SU-DHL-6 (cell line): ENCODE data around the gene BCL2L15.
A peak's percentile ranks its signal among the peaks of the same experiment; 100 is the strongest.

ENCODE experiments used
- H2AFZ ChIP-seq: fragments of 200-600 bp; sonication (generic); 2 replicates; pipeline ENCODE4 v1.6.1; 2014; ENCODE audit warnings: low read depth, mild to moderate bottlenecking, moderate library complexity, mixed read lengths, antibody characterized with exemption, low read length; ENCODE audit not compliant: severe bottlenecking
- H3F3A ChIP-seq: fragments of 200-600 bp; shearing (Covaris generic); 2 replicates; pipeline ENCODE4 v1.6.0; 2016; ENCODE audit warnings: antibody characterized with exemption, mild to moderate bottlenecking; ENCODE audit not compliant: insufficient read depth
- H3K27ac ChIP-seq: fragments of 200-600 bp; sonication (generic); 2 replicates; pipeline ENCODE4 v1.5.1; 2016; ENCODE audit warnings: low read depth, mild to moderate bottlenecking, low read length, moderate library complexity, mixed read lengths
- H3K27me3 ChIP-seq: fragments of 200-600 bp; sonication (generic), shearing (Covaris generic); 2 replicates; pipeline ENCODE4 v1.6.0; 2014; ENCODE audit warnings: mild to moderate bottlenecking, low read length
- H3K36me3 ChIP-seq: fragments of 200-600 bp; sonication (generic); 2 replicates; pipeline ENCODE4 v1.6.1; 2014; ENCODE audit warnings: mild to moderate bottlenecking, low read length, mixed read lengths
- H3K4me2 ChIP-seq: fragments of 300-600, 200-600 bp; shearing (Covaris generic), sonication (generic); 2 replicates; pipeline ENCODE4 v1.6.0; 2014; ENCODE audit warnings: low read length, low read depth, mild to moderate bottlenecking; ENCODE audit not compliant: poor library complexity, severe bottlenecking
- H3K4me3 ChIP-seq: fragments of 200-600 bp; sonication (generic); 2 replicates; pipeline ENCODE4 v1.5.1; 2014; ENCODE audit warnings: antibody characterized with exemption, low read length, mild to moderate bottlenecking, mixed read lengths; ENCODE audit not compliant: insufficient read depth, poor library complexity, severe bottlenecking
- H3K79me2 ChIP-seq: fragments of 200-600 bp; sonication (generic); 2 replicates; pipeline ENCODE4 v1.6.1; 2014; ENCODE audit warnings: mild to moderate bottlenecking, low read length, moderate library complexity; ENCODE audit not compliant: insufficient read depth
- H3K9ac ChIP-seq: fragments of 200-600 bp; sonication (generic); 2 replicates; pipeline ENCODE4 v1.7.0; 2014; ENCODE audit warnings: mild to moderate bottlenecking, low read length
- H3K9me2 ChIP-seq: fragments of 200-600 bp; sonication (generic); replicated peaks from 2 replicates; pipeline ENCODE4 v1.6.1; 2014; ENCODE audit warnings: low read length; ENCODE audit not compliant: insufficient read depth
- H3K9me3 ChIP-seq: fragments of 200-600 bp; sonication (generic); 2 replicates; pipeline ENCODE4 v1.6.1; 2014; ENCODE audit warnings: low read length, mixed read lengths; ENCODE audit not compliant: insufficient read depth
- H4K20me1 ChIP-seq: fragments of 200-600 bp; sonication (generic); 2 replicates; pipeline ENCODE4 v1.6.1; 2014; ENCODE audit warnings: low read depth, mild to moderate bottlenecking, antibody characterized with exemption, low read length, moderate library complexity, mixed read lengths
- CTCF ChIP-seq: fragments of 200-600 bp; sonication (generic); IDR thresholded peaks from one replicate; pipeline ENCODE4 v1.5.1; 2017; ENCODE audit warnings: antibody characterized with exemption, mild to moderate bottlenecking, low read length, moderate library complexity; ENCODE audit not compliant: insufficient read depth, poor library complexity, severe bottlenecking
- EZH2phosphoT487 ChIP-seq: fragments of 200-600 bp; sonication (generic), shearing (Covaris generic); conservative IDR thresholded peaks from 2 replicates; pipeline ENCODE4 v1.6.1; 2018; ENCODE audit warnings: mild to moderate bottlenecking, antibody characterized with exemption, low read length, moderate library complexity, mixed read lengths

The BCL2L15 gene

GRCh38 chr1:113835686-113836290, 51.6 kb downstream of the BCL2L15 start:
- Histone ChIP-seq H3K36me3 (peaks cover 41% of the 10 kb centered on the region; the same call in 1 of the 2 replicates), H3K9ac (no peak overlapping the region), H3K27me3 (no peaks in the 10 kb centered on the region), H3K79me2 (no peaks in the 10 kb centered on the region), H3K9me3 (no peaks in the 10 kb centered on the region), H3K9me2 (no peaks in the 10 kb centered on the region), H3K4me3 (no peak overlapping the region), H2AFZ (no peak overlapping the region), H4K20me1 (no peaks in the 10 kb centered on the region), H3K27ac (no peak overlapping the region), H3F3A (peaks cover 13% of the 10 kb centered on the region; the same call in 1 of the 2 replicates), H3K4me2 (peak overlapping the region; percentile 26)
- TF ChIP-seq EZH2phosphoT487 (no peak), CTCF (peak; percentile 39)

DNA sequence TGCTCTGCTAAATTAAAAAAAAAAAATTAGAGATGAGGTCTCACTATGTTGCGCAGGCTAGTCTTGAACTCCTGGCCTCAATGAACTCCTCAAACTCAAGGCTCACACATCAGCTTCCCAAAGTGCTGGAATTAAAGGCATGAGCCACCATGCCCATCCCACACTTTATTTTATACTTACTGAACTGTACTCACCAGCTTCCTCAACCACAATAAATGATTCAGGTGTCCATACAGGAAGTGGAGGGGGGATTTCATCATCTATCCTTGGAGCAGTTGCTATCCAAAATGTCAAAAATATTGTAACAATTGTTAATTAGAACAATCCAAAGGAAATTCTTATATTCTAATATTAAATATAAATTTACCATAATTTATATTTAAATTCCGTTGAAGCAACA, 52.7 kb downstream of the BCL2L15 start:
- no peak overlapping the region for H3K27ac ChIP-seq
- H3F3A ChIP-seq = peaks cover 9% of the 10 kb centered on the region; the same call in 1 of the 2 replicates
- no peaks in the 10 kb centered on the region for H3K27me3 ChIP-seq
- H3K36me3 ChIP-seq = peaks cover 40% of the 10 kb centered on the region; the same call in 1 of the 2 replicates
- no peaks in the 10 kb centered on the region for H3K79me2 ChIP-seq
- no peaks in the 10 kb centered on the region for H4K20me1 ChIP-seq
- H3K4me3 ChIP-seq = no peak overlapping the region
- H3K4me2 ChIP-seq = no peak overlapping the region
- TF ChIP-seq CTCF (no peak), EZH2phosphoT487 (no peak)
- no peaks in the 10 kb centered on the region for H3K9me2 ChIP-seq
- H3K9me3 ChIP-seq = no peaks in the 10 kb centered on the region
- no peak overlapping the region for H2AFZ ChIP-seq
- no peak overlapping the region for H3K9ac ChIP-seq
